Measurements from ENCODE around the gene POLR2H.

The POLR2H gene

GRCh38 chr3:184357248-184358123, 4.0 kb upstream of the POLR2H start:
- TF ChIP-seq TCF12 (IDR thresholded peaks at IDR 0.05; ENCODE audit: low read depth) (no peak), ZBTB7A (IDR thresholded peaks at IDR 0.05; ENCODE audit: low read depth) (no peak), YY1 (IDR thresholded peaks at IDR 0.05; ENCODE audit: low read depth) (no peak), NFIC (IDR thresholded peaks at IDR 0.05) (no peak)

GRCh38 chr3:184358124-184358767, 3.3 kb upstream of the POLR2H start:
- no peak for TF ChIP-seq MAX (IDR thresholded peaks at IDR 0.05)
- TF ChIP-seq FOXM1 (IDR thresholded peaks at IDR 0.05; ENCODE audit: borderline replicate concordance, low read depth) = no peak
- no peak for TF ChIP-seq TCF12 (IDR thresholded peaks at IDR 0.05; ENCODE audit: low read depth)
- no peak for TF ChIP-seq TAF1 (IDR thresholded peaks at IDR 0.05; ENCODE audit: low read depth)

GRCh38 chr3:184358921-184359350, 2.6 kb upstream of the POLR2H start:
- no peak for TF ChIP-seq CEBPB (IDR thresholded peaks at IDR 0.05)
- no peak for TF ChIP-seq FOXM1 (IDR thresholded peaks at IDR 0.05; ENCODE audit: borderline replicate concordance, low read depth)
- no peak for TF ChIP-seq CREB1 (IDR thresholded peaks at IDR 0.05; ENCODE audit: low read depth)
- no peak for TF ChIP-seq TAF1 (IDR thresholded peaks at IDR 0.05; ENCODE audit: low read depth)
- TF ChIP-seq NFIC (IDR thresholded peaks at IDR 0.05) = no peak
- TF ChIP-seq REST (IDR thresholded peaks at IDR 0.05; ENCODE audit: low read depth) = no peak
- no peak for TF ChIP-seq EP300 (IDR thresholded peaks at IDR 0.05; ENCODE audit: borderline replicate concordance)
- no peak for TF ChIP-seq MAX (IDR thresholded peaks at IDR 0.05)
- TF ChIP-seq EGR1 (IDR thresholded peaks at IDR 0.05) = no peak
- no peak for TF ChIP-seq TEAD4 (IDR thresholded peaks at IDR 0.05)
- no peak for TF ChIP-seq RAD21 (IDR thresholded peaks at IDR 0.05; ENCODE audit: low read depth)
- no peak for TF ChIP-seq YY1 (IDR thresholded peaks at IDR 0.05; ENCODE audit: low read depth)
- TF ChIP-seq TCF12 (IDR thresholded peaks at IDR 0.05; ENCODE audit: low read depth) = no peak

GRCh38 chr3:184359610-184360009, 1.9 kb upstream of the POLR2H start:
- TF ChIP-seq TAF1 (IDR thresholded peaks at IDR 0.05; ENCODE audit: low read depth) (no peak), RAD21 (IDR thresholded peaks at IDR 0.05; ENCODE audit: low read depth) (no peak), YY1 (IDR thresholded peaks at IDR 0.05; ENCODE audit: low read depth) (no peak), ZBTB7A (IDR thresholded peaks at IDR 0.05; ENCODE audit: low read depth) (no peak), MAX (IDR thresholded peaks at IDR 0.05) (no peak), USF1 (IDR thresholded peaks at IDR 0.05) (no peak), CREB1 (IDR thresholded peaks at IDR 0.05; ENCODE audit: low read depth) (no peak), NFIC (IDR thresholded peaks at IDR 0.05) (no peak), FOXM1 (IDR thresholded peaks at IDR 0.05; ENCODE audit: borderline replicate concordance, low read depth) (no peak), CEBPB (IDR thresholded peaks at IDR 0.05) (no peak), EGR1 (IDR thresholded peaks at IDR 0.05) (no peak), REST (IDR thresholded peaks at IDR 0.05; ENCODE audit: low read depth) (no peak), TCF12 (IDR thresholded peaks at IDR 0.05; ENCODE audit: low read depth) (no peak), EP300 (IDR thresholded peaks at IDR 0.05; ENCODE audit: borderline replicate concordance) (no peak), TEAD4 (IDR thresholded peaks at IDR 0.05) (no peak)

GRCh38 chr3:184360070-184360928, 1.2 kb upstream of the POLR2H start:
- TF ChIP-seq NFIC (IDR thresholded peaks at IDR 0.05) = no peak
